WI38 (cell line): ENCODE results near the gene SHISA6.

ENCODE experiments used
- H3K4me3 ChIP-seq: 2 replicates; pipeline ENCODE4 v1.5.1; 2011; ENCODE audit warnings: low read depth, mild to moderate bottlenecking, control low read depth, low read length
- TF ChIP-seq, protein P1 (sequence below): IDR thresholded peaks from 2 replicates; pipeline ENCODE4 v1.5.1; 2012; ENCODE audit warnings: low read depth, mild to moderate bottlenecking, control low read depth, low read length

The SHISA6 gene

DNA sequence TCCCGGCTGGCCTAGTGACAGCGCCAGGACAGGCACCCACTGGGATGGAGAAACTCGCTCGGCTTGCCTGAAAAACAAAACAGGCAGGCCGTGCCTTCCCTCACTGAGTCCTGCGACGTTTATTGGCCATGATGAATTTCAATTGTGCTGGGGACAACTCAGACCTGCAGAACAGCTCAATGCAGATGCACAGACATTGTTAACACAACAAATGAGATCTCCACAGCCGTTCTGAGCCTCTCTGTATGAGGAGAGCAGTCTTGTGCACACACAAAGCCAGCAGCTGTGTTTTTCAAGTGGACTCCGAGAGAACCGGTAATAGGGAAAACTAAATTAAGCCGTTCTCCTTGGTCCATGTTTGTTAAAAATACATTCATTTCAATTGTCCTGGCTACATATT, 15.9 kb downstream of the SHISA6 start:
- TF ChIP-seq, protein P1, sequence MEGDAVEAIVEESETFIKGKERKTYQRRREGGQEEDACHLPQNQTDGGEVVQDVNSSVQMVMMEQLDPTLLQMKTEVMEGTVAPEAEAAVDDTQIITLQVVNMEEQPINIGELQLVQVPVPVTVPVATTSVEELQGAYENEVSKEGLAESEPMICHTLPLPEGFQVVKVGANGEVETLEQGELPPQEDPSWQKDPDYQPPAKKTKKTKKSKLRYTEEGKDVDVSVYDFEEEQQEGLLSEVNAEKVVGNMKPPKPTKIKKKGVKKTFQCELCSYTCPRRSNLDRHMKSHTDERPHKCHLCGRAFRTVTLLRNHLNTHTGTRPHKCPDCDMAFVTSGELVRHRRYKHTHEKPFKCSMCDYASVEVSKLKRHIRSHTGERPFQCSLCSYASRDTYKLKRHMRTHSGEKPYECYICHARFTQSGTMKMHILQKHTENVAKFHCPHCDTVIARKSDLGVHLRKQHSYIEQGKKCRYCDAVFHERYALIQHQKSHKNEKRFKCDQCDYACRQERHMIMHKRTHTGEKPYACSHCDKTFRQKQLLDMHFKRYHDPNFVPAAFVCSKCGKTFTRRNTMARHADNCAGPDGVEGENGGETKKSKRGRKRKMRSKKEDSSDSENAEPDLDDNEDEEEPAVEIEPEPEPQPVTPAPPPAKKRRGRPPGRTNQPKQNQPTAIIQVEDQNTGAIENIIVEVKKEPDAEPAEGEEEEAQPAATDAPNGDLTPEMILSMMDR, result no peak
- H3K4me3 ChIP-seq, result no peak overlapping the region

- no peak overlapping the region for H3K4me3 ChIP-seq
- TF ChIP-seq, protein P1, result no peak
Measured at GRCh38 chr17:11264183-11264871, 23.3 kb downstream of the SHISA6 start.

DNA sequence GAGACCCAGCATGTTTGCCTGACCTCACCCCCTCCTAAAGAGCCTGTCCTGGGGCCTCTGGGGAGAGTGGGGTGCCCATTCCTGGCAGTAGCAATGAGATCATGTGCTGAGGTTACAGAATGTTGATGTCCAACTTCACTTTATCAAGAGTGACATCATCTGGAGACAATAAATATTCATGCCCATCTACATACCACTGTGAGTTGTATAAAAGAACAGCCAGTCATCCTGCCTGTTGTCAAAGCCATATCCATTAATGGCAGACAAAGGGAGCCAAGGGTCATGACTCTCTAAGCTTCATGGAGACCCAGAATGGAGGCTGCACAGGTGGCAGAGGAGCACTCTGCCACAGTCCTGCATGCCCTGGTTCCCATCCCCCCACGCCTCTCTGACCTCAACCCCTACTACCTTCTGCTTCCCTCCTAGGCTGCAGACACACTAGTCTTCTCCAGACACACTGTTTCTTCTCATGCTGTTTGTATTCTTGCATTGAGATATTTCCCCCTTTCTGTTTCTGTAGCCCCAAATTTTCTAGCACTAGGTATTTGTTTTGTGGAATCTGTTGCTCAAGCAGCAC, 27.1 kb downstream of the SHISA6 start:
- TF ChIP-seq, protein P1, result no peak

GRCh38 chr17:11269210-11269609, 28.2 kb downstream of the SHISA6 start:
- H3K4me3 ChIP-seq, result no peak overlapping the region
- TF ChIP-seq, protein P1, result no peak

More for the DNA sequence above, 27.1 kb downstream of the SHISA6 start:
- H3K4me3 ChIP-seq, result no peak overlapping the region

GRCh38 chr17:11272191-11272590, 31.2 kb downstream of the SHISA6 start:
- TF ChIP-seq, protein P1, result no peak
- H3K4me3 ChIP-seq, result no peak overlapping the region

GRCh38 chr17:11273596-11273995, 32.6 kb downstream of the SHISA6 start:
- H3K4me3 ChIP-seq, result no peak overlapping the region
- TF ChIP-seq, protein P1, result no peak

GRCh38 chr17:11274106-11274505, 33.1 kb downstream of the SHISA6 start:
- H3K4me3 ChIP-seq, result no peak overlapping the region
- TF ChIP-seq, protein P1, result no peak
